NOMO-1 treated with dmso at 0.1 percent for 144 hours (cell line): Measurements from ENCODE around the gene RHOBTB1.

ENCODE experiments used
- DNase-seq: peaks from one replicate; lab custom pipeline; 2025; ENCODE audit not compliant: unreplicated experiment; lab: John Stamatoyannopoulos, UW

The RHOBTB1 gene

GRCh38 chr10:60964257-60965235, 20.6 kb upstream of the RHOBTB1 start:
- no peak for DNase-seq

DNA sequence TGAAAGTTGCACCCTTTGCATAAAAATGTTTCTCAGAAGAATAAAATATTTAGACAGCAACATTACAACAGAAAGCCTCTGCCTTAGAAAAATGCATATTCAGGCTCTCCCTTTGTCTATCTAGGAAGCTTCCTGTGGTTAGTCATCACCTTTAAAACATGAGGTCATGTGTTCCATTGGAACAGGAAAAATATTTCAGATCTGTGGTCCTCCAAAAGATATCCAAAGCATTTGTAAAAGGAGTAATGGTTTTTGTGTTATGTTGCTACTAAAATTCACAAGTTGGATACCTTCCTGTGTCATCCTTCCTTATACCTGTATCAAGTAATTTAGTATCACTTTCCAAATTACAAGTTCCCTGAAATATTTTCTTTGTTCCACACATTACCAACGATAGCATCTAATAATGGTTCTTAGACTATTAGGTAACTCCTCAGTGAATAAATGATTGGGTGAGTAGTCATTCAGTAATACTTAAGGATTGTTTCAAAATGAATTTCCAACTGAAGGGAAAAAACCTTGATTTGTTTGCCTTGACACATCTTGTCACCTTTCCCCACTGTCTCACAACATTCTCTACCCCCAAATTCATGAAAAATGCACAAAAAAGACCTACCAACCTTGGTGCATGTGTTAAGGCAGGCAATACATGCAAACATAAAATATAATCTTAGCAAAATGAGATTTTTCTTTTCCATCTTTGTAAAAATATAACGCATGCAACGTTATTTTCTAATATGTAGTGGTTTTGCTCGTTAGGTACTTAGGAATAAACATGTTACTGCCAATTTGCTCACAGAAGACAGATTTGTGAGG, 19.7 kb upstream of the RHOBTB1 start:
- DNase-seq, result no peak

- DNase-seq, result no peak
These were observed 19.0 kb upstream of the RHOBTB1 start for GRCh38 chr10:60962946-60963345.

GRCh38 chr10:60960913-60961312, 16.9 kb upstream of the RHOBTB1 start:
- no peak for DNase-seq

DNA sequence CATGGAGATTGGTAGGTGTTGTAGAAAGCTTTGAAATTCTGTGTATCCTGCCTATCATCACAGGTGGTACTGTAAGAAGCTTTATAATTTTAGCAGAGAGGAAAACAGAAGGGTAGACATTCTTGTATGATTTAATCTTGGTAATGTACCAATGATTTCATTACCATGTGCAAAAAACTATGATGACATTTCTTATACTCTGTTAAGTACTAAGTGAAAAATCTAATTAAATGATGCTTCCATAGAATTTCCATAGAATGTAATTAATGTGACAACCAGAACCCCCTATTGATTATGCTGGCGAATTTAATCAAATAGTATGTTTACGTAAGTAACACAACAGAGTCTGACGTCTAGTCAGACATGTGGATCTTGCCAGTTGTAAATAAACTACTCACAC, 16.0 kb upstream of the RHOBTB1 start:
- no peak for DNase-seq

DNA sequence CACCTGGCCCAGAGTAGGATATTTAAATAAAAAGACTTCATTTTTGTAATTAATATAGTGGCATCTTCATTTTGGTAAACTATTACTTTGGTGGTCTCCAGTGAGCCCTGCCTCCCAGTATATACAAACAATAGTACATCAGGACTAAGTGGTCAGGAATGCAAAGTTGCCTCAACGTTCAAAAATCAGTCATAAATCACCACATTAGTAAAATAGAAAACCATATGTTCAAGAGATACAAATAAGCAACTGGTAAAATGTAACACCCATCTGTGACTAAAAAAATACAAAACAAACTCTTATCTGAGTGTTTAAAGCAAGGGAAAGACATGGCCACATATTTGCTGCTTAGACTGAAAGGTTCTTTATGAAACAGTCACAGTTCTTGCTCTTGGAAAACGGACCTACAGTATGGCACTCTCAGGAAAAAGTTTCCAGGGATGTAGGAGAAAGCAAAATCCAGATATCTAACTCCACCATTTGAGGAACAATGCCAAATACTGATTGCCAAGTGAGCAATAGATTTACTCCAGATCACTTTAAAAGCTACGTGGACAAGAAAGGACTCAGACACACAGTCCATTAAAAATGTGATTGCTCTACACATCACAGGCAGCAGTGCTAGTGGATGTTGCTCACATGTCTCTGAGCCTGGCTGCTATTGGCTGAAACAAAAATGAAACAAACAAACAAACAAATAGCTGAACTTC, 15.1 kb upstream of the RHOBTB1 start:
- no peak for DNase-seq

DNA sequence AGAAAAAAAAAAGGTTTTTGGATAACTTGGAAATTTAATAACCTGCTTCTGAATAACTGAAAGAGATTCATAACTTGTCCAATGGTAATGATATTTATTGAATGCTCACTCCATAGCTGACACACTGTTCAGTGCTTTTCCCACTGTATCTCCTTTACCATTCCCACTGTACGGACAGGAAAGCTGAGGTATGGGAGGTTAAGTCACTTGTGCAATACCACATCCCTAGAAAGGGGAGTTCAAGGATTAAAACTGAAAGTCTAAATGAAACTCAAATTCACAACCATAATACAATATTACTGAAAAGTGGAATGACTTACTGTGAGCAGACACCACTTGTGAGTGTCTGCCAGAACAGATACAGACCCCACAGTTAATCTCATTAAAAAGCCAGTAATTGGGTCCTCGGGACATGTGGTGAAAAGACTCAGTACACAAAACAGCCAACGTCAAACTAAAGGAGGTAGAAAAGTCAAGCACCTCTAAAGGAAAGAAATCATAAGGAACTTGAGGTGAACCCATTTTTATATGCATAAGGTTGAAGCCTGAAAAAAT, 13.8 kb upstream of the RHOBTB1 start:
- no peak for DNase-seq

DNA sequence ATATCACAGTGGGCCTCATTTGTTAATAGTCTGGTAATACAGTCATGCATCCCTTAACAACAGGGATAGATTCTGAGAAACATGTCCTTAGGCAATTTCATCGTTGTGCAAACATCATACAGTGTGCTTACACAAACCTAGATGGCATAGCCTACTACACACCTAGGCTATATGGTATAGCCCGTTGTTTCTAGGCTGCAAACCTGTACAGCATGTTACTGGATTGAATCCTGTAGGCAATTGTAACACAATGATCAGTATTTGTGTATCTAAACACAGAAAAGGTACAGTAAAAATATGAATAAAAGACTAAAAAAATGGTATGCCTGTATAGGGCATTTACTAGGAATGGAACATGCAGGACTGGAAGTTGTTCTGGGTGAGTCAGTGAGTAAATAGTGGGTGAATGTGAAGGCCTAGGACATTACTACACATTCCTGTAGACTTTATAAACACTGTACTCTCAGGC, 12.0 kb upstream of the RHOBTB1 start:
- DNase-seq, result no peak

GRCh38 chr10:60955316-60955715, 11.3 kb upstream of the RHOBTB1 start:
- no peak for DNase-seq

DNA sequence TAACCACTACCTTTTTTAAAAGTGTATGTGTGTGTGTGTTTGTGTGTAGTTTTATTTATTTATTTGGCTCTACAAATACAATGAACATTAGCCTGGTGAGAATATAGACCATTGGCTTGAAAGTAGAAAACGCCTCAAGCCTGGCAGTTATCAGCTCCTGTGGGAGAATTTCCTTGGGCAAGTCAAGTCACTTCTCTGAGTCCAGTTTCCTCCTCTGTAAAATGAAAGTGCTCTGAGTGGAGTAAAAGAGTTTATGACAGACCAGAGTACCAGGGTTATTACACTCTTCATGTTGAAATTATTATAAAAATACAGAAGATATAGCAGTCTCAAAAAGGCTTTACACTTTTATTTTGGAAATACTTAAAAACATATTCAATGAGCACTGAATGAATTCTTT, 10.1 kb upstream of the RHOBTB1 start:
- no peak for DNase-seq

DNA sequence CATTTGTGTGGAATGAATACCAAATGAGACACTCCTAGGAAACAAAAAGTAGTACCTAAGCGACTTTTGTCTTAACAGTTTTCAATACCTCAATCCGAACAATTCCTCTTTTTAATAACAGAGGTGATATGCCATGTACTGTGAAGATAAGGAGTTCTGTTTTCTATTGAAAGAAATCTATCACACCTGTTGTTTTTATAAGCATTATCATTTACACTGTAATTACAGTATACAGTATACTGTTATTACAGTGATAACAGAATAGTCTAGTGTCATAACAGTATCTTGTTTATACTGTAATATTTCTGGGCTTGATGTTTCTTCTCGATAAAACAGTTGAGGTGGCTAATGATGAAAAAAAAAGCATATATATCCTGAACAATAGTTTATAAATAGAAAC, 9.4 kb upstream of the RHOBTB1 start:
- DNase-seq, result no peak

DNA sequence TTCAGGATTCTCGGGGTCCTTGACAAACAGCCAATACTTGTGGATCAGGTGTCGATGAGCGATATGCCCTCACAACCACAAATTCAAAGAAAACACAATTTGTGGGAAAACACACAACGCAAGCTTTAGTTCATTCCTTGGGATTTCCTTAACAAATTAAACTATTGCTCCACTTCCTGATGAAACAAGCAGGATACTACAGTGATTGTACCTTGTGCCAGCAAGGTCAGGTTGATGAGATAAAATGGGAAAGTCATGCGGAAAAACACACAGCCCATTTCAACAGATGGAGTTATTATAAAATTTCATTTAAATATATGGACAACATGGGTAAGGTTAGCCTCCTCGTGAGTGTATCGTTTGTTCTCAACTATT, 8.8 kb upstream of the RHOBTB1 start:
- DNase-seq, result no peak

DNA sequence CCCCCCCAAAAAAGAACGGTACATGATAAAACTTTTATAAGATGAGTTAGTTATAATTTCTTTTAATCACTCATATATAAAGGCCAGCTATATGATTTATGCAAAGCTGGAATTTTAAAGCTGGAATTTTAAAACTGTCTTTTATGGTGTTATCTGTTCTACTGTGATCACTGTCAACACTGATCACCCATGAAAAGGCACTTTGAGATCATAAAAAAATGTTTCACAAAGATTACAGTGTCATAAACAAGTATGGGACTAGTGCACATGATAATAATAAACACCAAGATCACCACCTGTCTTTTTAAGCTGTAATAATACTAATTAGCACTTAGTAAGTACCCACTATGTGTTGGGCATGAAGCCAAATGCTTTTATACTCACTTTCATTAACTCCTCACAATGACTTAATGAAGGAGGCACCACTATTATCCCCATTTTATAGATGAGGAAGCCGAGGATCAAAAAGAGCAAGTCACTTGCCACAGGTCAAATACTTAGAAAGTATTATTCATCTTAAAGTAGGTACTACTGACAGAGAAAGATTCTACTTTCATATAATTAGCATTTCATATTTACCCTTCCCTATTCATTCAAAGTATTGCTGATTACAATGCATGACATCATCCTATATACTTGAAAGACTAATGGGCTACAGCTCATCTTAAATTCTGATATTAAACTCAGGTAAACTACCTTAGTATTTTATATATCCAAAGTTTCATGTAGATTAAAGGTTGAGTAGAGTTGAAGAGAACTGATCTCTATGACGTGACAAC, 8.3 kb upstream of the RHOBTB1 start:
- DNase-seq, result no peak

GRCh38 chr10:60951272-60951724, 7.3 kb upstream of the RHOBTB1 start:
- no peak for DNase-seq

- no peak for DNase-seq
These were observed 6.3 kb upstream of the RHOBTB1 start for GRCh38 chr10:60950300-60950699.

GRCh38 chr10:60948851-60949250, 4.9 kb upstream of the RHOBTB1 start:
- no peak for DNase-seq

- DNase-seq, result no peak
These were observed 919 bp upstream of the RHOBTB1 start for GRCh38 chr10:60944910-60945297.

DNA sequence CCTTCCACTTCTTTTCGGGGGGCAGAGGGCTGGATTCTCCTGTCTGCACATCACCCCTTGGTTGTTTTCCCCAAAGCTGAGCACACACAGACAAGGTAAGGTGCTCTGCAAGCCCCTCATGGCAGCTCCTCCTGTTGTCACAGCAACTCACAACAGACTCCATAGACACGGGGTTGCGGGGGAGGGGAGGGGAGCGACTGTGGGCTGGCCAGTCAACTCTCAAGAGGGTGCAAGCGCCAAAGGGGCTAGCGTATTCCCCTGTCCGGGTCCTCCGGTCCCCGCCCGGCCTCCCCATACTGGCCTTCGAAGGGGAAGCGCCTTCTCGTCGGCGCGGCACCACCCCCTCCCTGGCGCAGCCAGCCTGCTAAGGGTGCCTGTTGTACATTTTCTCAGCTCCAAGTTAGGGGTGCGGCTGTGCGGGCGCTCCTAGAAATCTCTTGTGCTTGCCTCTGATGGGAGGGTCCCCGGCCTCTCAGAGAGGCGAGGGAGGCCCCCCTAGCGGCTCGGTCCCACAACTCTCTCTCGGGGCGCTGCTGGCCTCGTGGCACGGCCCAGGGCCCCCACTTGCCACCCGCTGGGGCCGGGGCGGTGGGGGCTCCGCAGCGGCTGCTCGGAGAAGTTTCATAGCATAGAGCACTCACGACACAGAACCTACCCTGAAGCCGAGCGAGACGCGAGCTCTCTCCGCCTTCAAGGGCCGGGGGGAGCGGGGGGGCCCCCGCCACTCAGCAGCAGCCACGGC, 498 bp downstream of the RHOBTB1 start:
- no peak for DNase-seq

DNA sequence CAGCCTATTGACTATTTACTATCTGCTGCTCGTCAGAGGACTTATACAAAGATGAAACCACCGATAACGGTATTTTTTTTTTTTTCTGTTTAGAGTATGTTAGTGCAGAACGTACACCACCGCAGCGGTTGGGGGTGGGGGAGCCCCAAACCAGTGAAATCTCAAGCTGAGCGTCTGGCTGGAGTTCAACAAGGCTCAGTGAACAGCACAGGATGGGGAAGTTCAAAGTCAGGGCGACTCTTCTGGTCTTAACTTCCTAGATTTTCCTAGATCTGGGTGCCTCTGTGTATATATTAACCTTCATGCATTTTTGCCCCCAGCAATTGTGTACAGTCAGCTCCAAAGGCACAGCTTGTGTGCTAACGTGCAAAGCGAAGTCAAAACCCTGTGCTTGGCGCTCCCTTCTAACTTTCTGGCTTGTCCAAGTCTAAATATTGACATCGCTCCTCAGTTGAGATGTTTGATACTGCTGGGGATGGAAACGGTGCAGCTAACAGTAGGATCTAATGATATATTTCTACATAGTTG, 1.1 kb downstream of the RHOBTB1 start:
- no peak for DNase-seq
